Measurements from ENCODE around the gene ERMP1. TPM values are rescaled to one million over a fixed set of nuclear protein-coding genes. Genes with fewer than 3 reads are reported as not detected.

Gene ERMP1
- total and polyA plus RNA-seq, 2 donors (not counting 3 experiments of a cell fraction or from before 2014, with no cell fraction given) = 9.7 to 16.6 TPM

DNA sequence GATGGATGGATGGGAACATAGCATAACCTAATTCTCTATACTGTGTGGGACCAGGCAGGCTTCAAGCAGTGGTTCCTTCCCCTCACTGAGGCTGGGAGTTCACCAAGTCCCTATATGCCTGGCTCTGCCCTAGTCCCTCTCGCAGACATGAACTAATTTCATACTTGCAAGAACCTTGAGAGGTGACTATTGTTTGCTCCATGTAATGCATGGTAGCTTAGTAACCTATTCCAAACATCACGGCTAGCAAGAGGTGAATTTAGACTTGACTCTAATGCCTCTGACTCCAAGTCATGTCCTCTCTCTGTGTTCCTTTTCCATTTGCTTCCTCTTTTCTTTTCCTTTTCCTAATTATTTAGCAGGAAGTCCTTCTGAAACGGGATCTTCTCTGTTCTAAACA, 25.9 kb upstream of the ERMP1 start:
- no peaks in the 10 kb centered on the region for H3K9me1 ChIP-seq (replicated peaks; ENCODE audit: control insufficient read depth, extremely low read depth, insufficient read depth, low read length)
- H3K36me3 ChIP-seq (ENCODE audit: control insufficient read depth in 2 of 2, extremely low read depth in 1 of 2, insufficient read depth in 2 of 2, low read length in 2 of 2) = no peaks in the 10 kb centered on the region
- H3K27me3 ChIP-seq (ENCODE audit: control insufficient read depth in 2 of 2, insufficient read depth in 2 of 2, low read length in 2 of 2) = peaks cover 3 to 9% of the 10 kb centered on the region in 2 experiments
- ChIA-PET CTCF (interaction anchor here (0.9 to 3.0 kb wide), 7 partner anchors 14 to 881 kb away, joined by 3 to 12 read pairs (median 4); partner anchors contain the start of gene ERMP1), POLR2A (no interaction called here)
- FAIRE-seq (no peak), DNase-seq (ENCODE audit: low read depth, low spot score) (no peak)
- no peak overlapping the region for H3K9ac ChIP-seq (replicated peaks; ENCODE audit: extremely low read depth, insufficient read depth, low read length)
- no peaks in the 10 kb centered on the region for H3K9me3 ChIP-seq (replicated peaks; ENCODE audit: control insufficient read depth, insufficient read depth, low read length)
- H2AFZ ChIP-seq (ENCODE audit: low read depth, low read length) = no peak overlapping the region
- no peak overlapping the region for H3K4me2 ChIP-seq (ENCODE audit: insufficient read depth, low read length)
- BruUV-seq (replicated peaks) = no TSS peak
- no peaks in the 10 kb centered on the region for H3K79me2 ChIP-seq (ENCODE audit: control insufficient read depth, insufficient read depth, low read length)
- H4K20me1 ChIP-seq (replicated peaks; ENCODE audit: control insufficient read depth, extremely low read depth, insufficient read depth, low read length) = no peaks in the 10 kb centered on the region
- no peak overlapping the region for H3K4me3 ChIP-seq (replicated peaks in 1 of 3; ENCODE audit: insufficient read depth in 1 of 3, low read depth in 1 of 3, low read length in 3 of 3)
- dilution Hi-C loops (cut with MboI; ENCODE audit: extremely low pct_ligation_motif_present, low sequenced_read_pairs) (no loop called here), intact Hi-C loops (cut with micrococcal nuclease) (no loop called here)
- no peak overlapping the region for H3K27ac ChIP-seq (ENCODE audit: insufficient read depth, low read depth, low read length)
- no peaks in the 10 kb centered on the region for H3K4me1 ChIP-seq (ENCODE audit: control insufficient read depth, extremely low read depth, insufficient read depth, low read length)
- TF ChIP-seq FOS (IDR thresholded peaks at IDR 0.05; ENCODE audit: borderline replicate concordance, insufficient read depth, low read length) (no peak), POLR2AphosphoS5 (IDR thresholded peaks at IDR 0.05; ENCODE audit: insufficient read depth, low read depth, low read length) (no peak), MYC (IDR thresholded peaks at IDR 0.05; ENCODE audit: low read depth, low read length) (no peak), GATA2 (IDR thresholded peaks at IDR 0.05; ENCODE audit: insufficient read depth, insufficient read length, low read depth, low read length) (no peak), POLR2A (IDR thresholded peaks at IDR 0.05; ENCODE audit: low read depth, low read length) (no peak), JUN (IDR thresholded peaks at IDR 0.05; ENCODE audit: borderline replicate concordance, insufficient read depth, insufficient read length, low read depth) (no peak)
- TF ChIP-seq, protein P1, sequence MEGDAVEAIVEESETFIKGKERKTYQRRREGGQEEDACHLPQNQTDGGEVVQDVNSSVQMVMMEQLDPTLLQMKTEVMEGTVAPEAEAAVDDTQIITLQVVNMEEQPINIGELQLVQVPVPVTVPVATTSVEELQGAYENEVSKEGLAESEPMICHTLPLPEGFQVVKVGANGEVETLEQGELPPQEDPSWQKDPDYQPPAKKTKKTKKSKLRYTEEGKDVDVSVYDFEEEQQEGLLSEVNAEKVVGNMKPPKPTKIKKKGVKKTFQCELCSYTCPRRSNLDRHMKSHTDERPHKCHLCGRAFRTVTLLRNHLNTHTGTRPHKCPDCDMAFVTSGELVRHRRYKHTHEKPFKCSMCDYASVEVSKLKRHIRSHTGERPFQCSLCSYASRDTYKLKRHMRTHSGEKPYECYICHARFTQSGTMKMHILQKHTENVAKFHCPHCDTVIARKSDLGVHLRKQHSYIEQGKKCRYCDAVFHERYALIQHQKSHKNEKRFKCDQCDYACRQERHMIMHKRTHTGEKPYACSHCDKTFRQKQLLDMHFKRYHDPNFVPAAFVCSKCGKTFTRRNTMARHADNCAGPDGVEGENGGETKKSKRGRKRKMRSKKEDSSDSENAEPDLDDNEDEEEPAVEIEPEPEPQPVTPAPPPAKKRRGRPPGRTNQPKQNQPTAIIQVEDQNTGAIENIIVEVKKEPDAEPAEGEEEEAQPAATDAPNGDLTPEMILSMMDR (IDR thresholded peaks at IDR 0.05; ENCODE audit: extremely low read depth in 1 of 2, insufficient read depth in 1 of 2, low read depth in 1 of 2, low read length in 2 of 2) = no peak
- TF ChIP-seq, protein P2, sequence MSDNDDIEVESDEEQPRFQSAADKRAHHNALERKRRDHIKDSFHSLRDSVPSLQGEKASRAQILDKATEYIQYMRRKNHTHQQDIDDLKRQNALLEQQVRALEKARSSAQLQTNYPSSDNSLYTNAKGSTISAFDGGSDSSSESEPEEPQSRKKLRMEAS (IDR thresholded peaks at IDR 0.05; ENCODE audit: insufficient read depth, insufficient read length) = no peak

All from endothelial cell of umbilical vein (primary cell).